ENCODE results near the gene CYP20A1.
"Not testable (repeated sequence)": the region's sequence is repeated elsewhere in the genome, so short reads cannot be mapped to it uniquely, and the experiment has no call there.

The CYP20A1 gene

GRCh38 chr2:203338322-203338721 lies 99.5 kb downstream of the CYP20A1 start:
- Histone ChIP-seq H4K20me1 (ENCODE audit: insufficient read depth, low read length, poor library complexity, severe bottlenecking) (peaks cover 16% of the 10 kb centered on the region), H3K4me1 (ENCODE audit: insufficient read depth, low read length, poor library complexity, severe bottlenecking) (peaks cover 8% of the 10 kb centered on the region), H3K79me2 (ENCODE audit: insufficient read depth, low read length) (peaks cover 70% of the 10 kb centered on the region)

DNA sequence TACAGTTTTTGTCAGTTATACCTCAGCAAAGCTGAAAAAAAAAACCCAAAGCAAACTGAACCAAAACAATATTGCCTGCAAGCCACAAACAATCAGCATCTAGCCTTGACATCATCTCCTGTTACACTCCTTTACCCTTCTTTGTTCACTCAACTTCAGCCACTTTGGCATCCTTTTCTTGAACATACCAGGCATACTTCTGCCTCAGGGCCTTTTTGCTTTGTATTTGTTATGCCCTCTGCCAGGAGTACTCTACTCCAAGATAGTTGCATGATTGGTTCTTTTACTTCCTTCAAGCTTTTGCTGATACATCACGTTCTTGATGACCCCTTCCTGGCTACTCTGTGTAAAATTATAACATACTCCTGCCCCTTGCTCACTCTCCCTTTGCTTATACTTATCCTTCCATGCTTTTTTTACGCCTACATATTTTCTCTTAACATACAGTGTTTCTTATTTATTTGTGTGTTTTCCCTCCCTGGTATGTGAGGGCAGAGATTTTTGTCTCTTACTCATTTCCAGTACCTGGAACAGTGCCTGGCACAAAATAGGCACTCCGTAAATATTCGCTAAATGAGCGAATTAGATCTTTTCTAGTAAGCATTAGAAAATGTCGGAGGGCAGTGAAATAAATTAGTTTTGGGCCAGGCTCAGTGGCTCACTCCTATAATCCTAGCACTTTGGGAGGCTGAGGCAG lies 102.1 kb downstream of the CYP20A1 start:
- Histone ChIP-seq H3K4me2 (ENCODE audit: low read depth, low read length, poor library complexity, severe bottlenecking) (no peak overlapping the region), H2AFZ (ENCODE audit: low read length) (no peak overlapping the region), H3K4me1 (ENCODE audit: insufficient read depth, low read length, poor library complexity, severe bottlenecking) (peaks cover 5% of the 10 kb centered on the region), H3K79me2 (ENCODE audit: insufficient read depth, low read length) (peaks cover 57% of the 10 kb centered on the region), H3K9ac (ENCODE audit: low read depth, low read length, poor library complexity, severe bottlenecking) (no peak overlapping the region), H3K4me3 (ENCODE audit: low read length, poor library complexity, severe bottlenecking) (no peak overlapping the region), H3K27me3 (ENCODE audit: insufficient read depth, low read length, poor library complexity, severe bottlenecking) (no peaks in the 10 kb centered on the region), H4K20me1 (ENCODE audit: insufficient read depth, low read length, poor library complexity, severe bottlenecking) (peaks cover 13% of the 10 kb centered on the region), H3K9me2 (replicated peaks; ENCODE audit: low read depth, low read length) (no peaks in the 10 kb centered on the region), H3F3A (ENCODE audit: low read depth) (no peaks in the 10 kb centered on the region), H3K36me3 (ENCODE audit: insufficient read depth, low read length) (peaks cover 15% of the 10 kb centered on the region; the same call in 1 of the 2 replicates), H3K9me3 (ENCODE audit: insufficient read depth, low read depth, low read length) (no peaks in the 10 kb centered on the region)
- TF ChIP-seq CTCF (conservative IDR thresholded peaks at IDR 0.05; ENCODE audit: low read length) (no peak), EZH2phosphoT487 (IDR thresholded peaks at IDR 0.05; ENCODE audit: borderline replicate concordance) (no peak)

More at GRCh38 chr2:203338322-203338721, 99.5 kb downstream of the CYP20A1 start:
- no peak for TF ChIP-seq EZH2phosphoT487 (IDR thresholded peaks at IDR 0.05; ENCODE audit: borderline replicate concordance)
- no peak for TF ChIP-seq CTCF (conservative IDR thresholded peaks at IDR 0.05; ENCODE audit: low read length)
- no peak overlapping the region for H3K4me2 ChIP-seq (ENCODE audit: low read depth, low read length, poor library complexity, severe bottlenecking)
- H3K9me3 ChIP-seq (ENCODE audit: insufficient read depth, low read depth, low read length): no peaks in the 10 kb centered on the region
- no peak overlapping the region for H3K4me3 ChIP-seq (ENCODE audit: low read length, poor library complexity, severe bottlenecking)
- H2AFZ ChIP-seq (ENCODE audit: low read length): no peak overlapping the region
- no peaks in the 10 kb centered on the region for H3K9me2 ChIP-seq (replicated peaks; ENCODE audit: low read depth, low read length)
- no peaks in the 10 kb centered on the region for H3K27me3 ChIP-seq (ENCODE audit: insufficient read depth, low read length, poor library complexity, severe bottlenecking)
- no peak overlapping the region for H3K9ac ChIP-seq (ENCODE audit: low read depth, low read length, poor library complexity, severe bottlenecking)
- no peaks in the 10 kb centered on the region for H3F3A ChIP-seq (ENCODE audit: low read depth)
- 0 out of 2 replicates have a peak, but pooled peaks cover 10% of the 10 kb centered on the region for H3K36me3 ChIP-seq (ENCODE audit: insufficient read depth, low read length)

DNA sequence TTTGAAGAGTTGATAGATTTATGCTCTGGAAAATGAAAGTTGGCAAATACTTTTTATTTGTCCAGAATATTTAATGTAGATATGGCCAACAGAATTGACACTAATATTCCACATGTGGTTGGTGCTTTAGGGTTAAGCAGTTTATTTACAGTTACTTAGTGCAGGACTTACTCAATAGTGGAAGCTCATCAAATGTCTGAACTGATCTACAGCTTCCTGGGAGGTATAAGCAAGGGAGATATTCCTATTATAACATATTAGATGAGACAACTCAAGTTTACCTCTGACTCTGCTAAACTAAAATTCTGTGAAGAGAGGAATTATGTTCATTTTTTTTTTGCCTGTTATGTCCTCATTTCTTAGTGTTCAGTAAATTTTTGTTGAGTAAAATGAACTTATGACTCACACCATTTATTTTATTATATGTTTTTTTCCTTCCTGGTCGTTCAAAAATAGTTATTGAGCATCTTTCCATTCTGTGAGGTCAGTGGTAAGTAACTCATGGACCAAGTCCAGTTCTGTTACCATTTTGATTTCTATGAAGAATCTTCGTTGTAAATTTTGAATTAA lies 103.0 kb downstream of the CYP20A1 start:
- H3K4me1 ChIP-seq (ENCODE audit: insufficient read depth, low read length, poor library complexity, severe bottlenecking): no peaks in the 10 kb centered on the region
- H3K36me3 ChIP-seq (ENCODE audit: insufficient read depth, low read length): peaks cover 14% of the 10 kb centered on the region; the same call in 1 of the 2 replicates
- H3F3A ChIP-seq (ENCODE audit: low read depth): no peaks in the 10 kb centered on the region
- H3K27me3 ChIP-seq (ENCODE audit: insufficient read depth, low read length, poor library complexity, severe bottlenecking): no peaks in the 10 kb centered on the region
- no peak overlapping the region for H3K9ac ChIP-seq (ENCODE audit: low read depth, low read length, poor library complexity, severe bottlenecking)
- H3K9me3 ChIP-seq (ENCODE audit: insufficient read depth, low read depth, low read length): no peaks in the 10 kb centered on the region
- peaks cover 48% of the 10 kb centered on the region for H3K79me2 ChIP-seq (ENCODE audit: insufficient read depth, low read length)
- no peaks in the 10 kb centered on the region for H3K9me2 ChIP-seq (replicated peaks; ENCODE audit: low read depth, low read length)
- peaks cover 9% of the 10 kb centered on the region for H4K20me1 ChIP-seq (ENCODE audit: insufficient read depth, low read length, poor library complexity, severe bottlenecking)
- no peak overlapping the region for H3K4me3 ChIP-seq (ENCODE audit: low read length, poor library complexity, severe bottlenecking)
- no peak for TF ChIP-seq EZH2phosphoT487 (IDR thresholded peaks at IDR 0.05; ENCODE audit: borderline replicate concordance)
- TF ChIP-seq CTCF (conservative IDR thresholded peaks at IDR 0.05; ENCODE audit: low read length): no peak
- no peak overlapping the region for H3K4me2 ChIP-seq (ENCODE audit: low read depth, low read length, poor library complexity, severe bottlenecking)
- no peak overlapping the region for H2AFZ ChIP-seq (ENCODE audit: low read length)

DNA sequence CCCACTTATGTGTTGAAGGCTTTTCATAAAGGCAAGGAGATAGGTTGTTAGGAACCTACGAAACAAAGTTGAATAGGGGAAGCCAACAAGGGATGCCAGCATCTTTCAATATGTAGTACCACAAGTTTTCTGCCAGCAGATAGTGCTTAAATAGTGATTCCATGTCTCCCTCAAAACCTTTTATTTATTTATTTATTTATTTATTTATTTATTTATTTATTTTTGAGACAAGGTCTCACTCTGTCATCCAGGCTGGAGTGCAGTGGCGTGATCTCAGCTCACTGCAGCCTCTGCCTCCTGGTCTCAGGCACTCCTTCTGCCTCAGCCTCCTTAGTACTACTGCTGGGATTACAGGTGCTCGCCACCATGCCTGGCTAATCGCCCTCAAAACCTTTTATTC lies 103.6 kb downstream of the CYP20A1 start:
- not testable (repeated sequence) for H3F3A ChIP-seq (ENCODE audit: low read depth); H2AFZ ChIP-seq (ENCODE audit: low read length); H4K20me1 ChIP-seq (ENCODE audit: insufficient read depth, low read length, poor library complexity, severe bottlenecking); H3K9me2 ChIP-seq (replicated peaks; ENCODE audit: low read depth, low read length); H3K27me3 ChIP-seq (ENCODE audit: insufficient read depth, low read length, poor library complexity, severe bottlenecking); H3K4me3 ChIP-seq (ENCODE audit: low read length, poor library complexity, severe bottlenecking); H3K4me2 ChIP-seq (ENCODE audit: low read depth, low read length, poor library complexity, severe bottlenecking); H3K9me3 ChIP-seq (ENCODE audit: insufficient read depth, low read depth, low read length); H3K9ac ChIP-seq (ENCODE audit: low read depth, low read length, poor library complexity, severe bottlenecking); H3K4me1 ChIP-seq (ENCODE audit: insufficient read depth, low read length, poor library complexity, severe bottlenecking)
- Histone ChIP-seq H3K36me3 (ENCODE audit: insufficient read depth, low read length) (peaks cover 14% of the 10 kb centered on the region; the same call in 1 of the 2 replicates), H3K79me2 (ENCODE audit: insufficient read depth, low read length) (peaks cover 42% of the 10 kb centered on the region)

Measured in Loucy (cell line).